DMS53 (cell line): ENCODE measurements around the gene RELB.
"Not testable (repeated sequence)": the region's sequence is repeated elsewhere in the genome, so short reads cannot be mapped to it uniquely, and the experiment has no call there.

Experiments
- DNase-seq: peaks from one replicate; lab custom pipeline; 2025; lab: John Stamatoyannopoulos, UW

Gene RELB

DNA sequence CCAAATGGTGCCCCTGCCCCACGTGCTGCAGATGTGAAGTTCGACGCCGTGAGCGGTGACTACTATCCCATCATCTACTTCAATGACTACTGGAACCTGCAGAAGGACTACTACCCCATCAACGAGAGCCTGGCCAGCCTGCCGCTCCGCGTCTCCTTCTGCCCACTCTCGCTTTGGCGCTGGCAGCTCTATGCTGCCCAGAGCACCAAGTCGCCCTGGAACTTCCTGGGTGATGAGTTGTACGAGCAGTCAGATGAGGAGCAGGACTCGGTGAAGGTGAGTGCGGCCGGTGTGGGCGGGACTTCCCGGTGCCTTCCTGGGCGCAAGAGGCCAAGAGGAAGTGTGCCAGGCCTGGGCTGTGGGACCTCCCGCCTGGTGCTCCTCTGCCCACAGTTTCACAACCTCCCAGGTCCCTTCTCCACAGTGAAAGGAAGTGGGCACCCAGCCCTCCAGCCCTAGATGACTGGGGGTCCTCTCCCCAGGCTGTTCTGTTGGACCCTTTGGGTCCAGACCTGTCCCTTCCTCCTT, 14.1 kb upstream of the RELB start:
- no peak for DNase-seq

DNA sequence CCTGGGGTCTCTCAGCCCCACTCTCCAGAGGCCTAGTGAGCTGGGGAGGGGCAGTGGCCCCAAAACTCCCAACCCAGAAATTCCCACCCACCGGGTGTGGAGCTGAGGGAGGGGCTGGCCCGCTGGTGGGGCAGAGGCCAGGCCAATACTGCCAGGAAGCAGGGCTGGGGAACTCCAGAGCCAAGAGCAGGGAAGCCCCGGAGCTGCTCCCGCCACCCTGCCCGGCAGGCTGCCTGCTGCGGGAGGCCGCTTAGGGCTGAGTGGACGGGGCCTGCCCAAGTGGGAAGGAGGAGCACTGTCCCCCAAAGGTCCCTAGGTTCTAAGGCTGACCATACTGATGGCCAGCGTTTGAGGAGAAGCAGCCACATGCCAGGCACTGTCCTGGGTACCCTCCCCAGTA, 13.0 kb upstream of the RELB start:
- no peak for DNase-seq

- DNase-seq: peak; percentile 68
Measured at GRCh38 chr19:44988896-44989556, 12.2 kb upstream of the RELB start.

- no peak for DNase-seq
Measured at GRCh38 chr19:44990459-44990858, 10.8 kb upstream of the RELB start.

GRCh38 chr19:44990966-44991365, 10.3 kb upstream of the RELB start:
- DNase-seq: no peak

DNA sequence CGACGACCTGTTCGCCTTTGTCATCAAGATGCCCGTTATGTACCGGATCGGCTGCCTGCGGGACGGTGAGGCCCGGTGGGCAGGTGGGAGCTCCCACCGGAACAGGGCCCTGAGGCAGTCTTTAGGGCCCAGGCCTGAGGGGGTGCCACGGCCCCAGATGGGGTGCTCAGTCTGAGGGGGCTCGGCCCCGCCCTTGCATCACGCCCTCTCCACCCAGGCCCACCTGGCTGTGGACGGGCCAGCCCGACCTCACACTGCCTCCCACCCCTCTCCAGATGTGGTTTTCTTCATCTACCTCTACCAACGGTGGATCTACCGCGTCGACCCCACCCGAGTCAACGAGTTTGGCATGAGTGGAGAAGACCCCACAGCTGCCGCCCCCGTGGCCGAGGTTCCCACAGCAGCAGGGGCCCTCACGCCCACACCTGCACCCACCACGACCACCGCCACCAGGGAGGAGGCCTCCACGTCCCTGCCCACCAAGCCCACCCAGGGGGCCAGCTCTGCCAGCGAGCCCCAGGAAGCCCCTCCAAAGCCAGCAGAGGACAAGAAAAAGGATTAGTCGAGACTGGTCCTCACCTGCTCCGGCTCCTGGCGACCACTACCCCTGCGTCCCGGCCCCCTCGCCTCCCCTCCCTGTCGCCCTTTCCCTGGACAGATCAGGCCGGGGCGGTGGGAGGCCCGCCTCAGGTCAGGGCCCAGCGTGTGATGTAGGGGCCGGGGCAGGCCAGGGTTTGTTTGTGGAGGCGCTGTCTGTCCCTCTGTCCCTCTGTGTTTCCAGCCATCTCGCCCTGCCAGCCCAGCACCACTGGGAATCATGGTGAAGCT, 8.7 kb upstream of the RELB start:
- DNase-seq: no peak

DNA sequence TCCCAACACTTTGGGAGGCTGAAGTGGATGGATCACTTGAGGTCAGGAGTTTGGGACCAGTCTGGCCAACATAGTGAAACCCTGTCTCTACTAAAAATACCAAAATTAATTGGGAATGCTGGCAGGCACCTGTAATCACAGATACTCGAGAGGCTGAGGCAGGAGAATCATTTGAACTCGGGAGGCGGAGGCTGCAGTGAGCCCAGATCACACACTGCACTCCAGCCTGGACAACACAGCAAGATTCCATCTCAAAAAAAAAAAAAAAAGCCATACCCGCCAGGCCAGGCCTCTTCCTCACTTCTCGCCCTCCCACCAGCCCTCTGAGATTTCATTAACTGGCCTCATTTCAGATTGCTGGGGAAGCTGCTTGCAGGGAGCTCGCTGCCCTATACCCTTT, 7.7 kb upstream of the RELB start:
- DNase-seq: no peak

DNA sequence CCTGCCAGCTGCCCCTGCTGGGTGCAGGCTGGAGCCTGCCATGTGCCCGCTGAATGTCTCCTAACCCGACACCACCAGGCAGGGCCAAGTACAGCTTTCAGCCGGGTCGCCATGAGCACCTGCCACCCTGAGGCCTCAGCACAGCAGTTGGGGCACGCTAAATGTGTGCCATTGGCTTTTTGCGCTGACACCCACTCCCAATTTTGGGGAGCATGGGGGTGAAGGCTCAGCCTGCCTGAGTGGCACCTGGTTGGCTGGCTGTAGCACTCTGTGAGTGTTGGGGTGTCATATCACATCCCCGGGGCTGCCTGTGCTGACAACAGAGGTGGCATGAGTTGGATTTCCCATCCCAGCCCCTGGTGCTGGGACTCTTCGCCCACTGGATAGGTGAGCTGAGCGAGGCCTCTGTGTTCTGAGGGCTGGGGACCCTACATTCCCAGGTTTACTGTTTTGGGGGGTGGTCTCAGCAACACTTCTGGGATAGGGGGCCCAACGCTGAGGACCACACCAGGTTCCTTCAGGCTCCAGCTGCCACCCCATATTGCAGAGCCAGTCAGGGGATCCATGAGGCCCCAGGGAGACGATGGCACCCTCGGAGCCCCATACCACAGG, 7.2 kb upstream of the RELB start:
- DNase-seq: no peak

GRCh38 chr19:44998025-44998424, 3.2 kb upstream of the RELB start:
- peak; percentile 18 for DNase-seq

- not testable (repeated sequence) for DNase-seq
Measured at GRCh38 chr19:44999131-44999925, 1.9 kb upstream of the RELB start.

DNA sequence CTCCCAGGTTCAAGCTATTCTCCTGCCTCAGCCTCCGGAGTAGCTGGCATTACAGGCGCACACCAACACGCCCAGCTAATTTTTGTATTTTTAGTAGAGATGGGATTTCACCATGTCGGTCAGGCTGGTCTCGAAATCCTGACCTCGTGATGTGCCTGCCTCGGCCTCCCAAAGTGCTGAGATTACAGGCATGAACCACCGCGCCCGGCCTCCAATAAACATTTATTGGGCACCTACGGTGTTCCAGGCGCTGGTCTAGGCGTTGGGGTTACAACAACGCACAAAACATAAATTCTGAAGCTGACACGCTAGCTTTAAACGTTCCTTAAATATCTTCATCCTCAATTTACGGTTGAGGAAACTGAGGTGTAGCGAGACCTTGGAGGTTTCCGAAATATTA, 599 bp upstream of the RELB start:
- not testable (repeated sequence) for DNase-seq

DNA sequence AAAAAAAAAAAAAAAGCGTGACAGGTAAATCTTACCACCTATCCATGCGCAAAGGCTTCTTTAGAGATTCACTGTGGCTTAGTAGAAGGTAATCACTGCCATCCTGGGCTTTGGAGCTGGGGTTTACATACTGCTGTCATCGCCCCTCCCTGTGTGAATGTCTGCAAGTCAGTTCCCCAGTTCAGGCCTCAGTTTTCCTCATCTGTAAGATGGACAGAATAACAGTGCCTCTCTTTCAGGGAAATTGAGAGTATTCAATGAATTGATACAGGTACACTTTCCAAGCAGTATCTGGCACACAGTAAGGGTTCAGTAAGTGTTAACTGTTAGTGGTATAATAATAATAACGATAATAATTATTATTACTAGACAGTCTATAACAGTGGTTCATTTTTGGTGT, 2.2 kb downstream of the RELB start:
- no peak for DNase-seq

GRCh38 chr19:45005787-45006186, 4.5 kb downstream of the RELB start:
- no peak for DNase-seq

DNA sequence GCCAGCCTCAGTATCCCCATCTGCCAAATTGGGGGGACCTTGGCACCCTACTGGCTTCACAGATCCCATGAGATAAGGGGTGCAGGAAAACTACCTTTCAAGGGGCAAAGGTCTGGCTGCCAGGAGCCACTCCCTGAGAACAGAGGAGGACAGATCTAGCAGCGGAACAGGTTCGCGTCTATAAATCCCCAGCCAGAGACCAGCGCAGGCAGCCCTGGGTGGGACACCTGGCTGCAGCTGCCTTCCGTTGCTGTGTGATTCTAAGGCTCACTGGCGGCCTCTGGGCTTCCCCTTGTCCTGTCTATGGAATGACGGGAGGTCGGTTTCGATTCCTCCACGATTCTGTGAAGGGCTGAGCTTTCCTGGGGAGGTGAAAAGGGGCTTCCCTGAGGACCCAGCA, 7.3 kb downstream of the RELB start:
- DNase-seq: peak; percentile 17

- DNase-seq: peak; percentile 9
Measured at GRCh38 chr19:45009625-45010255, 8.5 kb downstream of the RELB start.

GRCh38 chr19:45010306-45010705, 9.0 kb downstream of the RELB start:
- no peak for DNase-seq

DNA sequence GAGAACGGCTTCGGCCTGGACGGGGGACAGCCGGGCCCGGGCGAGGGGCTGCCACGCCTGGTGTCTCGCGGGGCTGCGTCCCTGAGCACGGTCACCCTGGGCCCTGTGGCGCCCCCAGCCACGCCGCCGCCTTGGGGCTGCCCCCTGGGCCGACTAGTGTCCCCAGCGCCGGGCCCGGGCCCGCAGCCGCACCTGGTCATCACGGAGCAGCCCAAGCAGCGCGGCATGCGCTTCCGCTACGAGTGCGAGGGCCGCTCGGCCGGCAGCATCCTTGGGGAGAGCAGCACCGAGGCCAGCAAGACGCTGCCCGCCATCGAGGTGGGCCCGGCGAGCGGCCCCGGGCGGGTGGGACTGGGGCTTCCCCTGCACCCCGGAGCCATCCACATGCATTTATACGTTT, 10.7 kb downstream of the RELB start:
- no peak for DNase-seq

DNA sequence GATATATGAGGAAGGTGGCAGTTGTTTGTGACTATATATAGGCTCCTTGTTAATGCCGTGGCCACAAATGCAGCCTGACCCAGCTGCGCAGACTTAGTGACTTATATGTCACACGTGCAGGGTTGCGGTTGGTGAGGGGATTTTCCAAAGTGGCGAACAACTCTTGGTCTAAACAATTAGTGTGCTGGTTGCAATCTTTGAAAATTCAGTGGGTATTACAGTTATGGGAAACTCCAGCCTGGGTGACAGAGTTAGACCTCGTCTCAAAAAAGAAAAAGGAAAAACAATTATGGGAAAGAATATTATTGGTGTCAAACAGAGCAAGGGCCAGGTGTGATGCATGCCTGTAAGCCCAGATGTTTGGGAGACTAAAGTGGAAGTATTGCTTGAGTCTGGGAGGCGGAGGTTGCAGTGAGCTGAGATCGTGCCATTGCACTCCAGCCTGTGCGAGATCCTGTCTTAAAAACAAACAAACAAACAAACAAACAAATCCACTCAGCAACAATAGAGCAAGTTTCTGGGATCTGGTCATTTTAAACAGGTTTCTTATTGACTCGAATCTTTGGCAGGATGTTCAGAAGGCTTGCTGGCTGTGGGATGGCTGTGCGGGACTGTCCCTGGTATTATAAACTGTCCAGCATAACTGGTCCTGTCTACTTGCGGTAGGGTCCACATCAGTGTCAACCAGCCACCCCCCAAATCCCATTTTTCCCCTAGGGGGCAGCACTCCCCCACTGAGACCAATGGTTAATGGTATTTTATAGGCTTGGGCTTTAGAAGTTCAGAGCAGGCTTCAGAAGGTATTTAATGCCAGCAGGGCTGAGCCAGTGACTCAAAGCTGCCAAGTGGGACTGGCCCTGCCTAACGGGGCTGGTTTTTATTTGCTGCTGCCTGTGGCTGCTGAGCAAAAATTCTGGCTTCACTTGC, 15.4 kb downstream of the RELB start:
- DNase-seq: peak; percentile 71

GRCh38 chr19:45019187-45019586, 17.9 kb downstream of the RELB start:
- DNase-seq: no peak

DNA sequence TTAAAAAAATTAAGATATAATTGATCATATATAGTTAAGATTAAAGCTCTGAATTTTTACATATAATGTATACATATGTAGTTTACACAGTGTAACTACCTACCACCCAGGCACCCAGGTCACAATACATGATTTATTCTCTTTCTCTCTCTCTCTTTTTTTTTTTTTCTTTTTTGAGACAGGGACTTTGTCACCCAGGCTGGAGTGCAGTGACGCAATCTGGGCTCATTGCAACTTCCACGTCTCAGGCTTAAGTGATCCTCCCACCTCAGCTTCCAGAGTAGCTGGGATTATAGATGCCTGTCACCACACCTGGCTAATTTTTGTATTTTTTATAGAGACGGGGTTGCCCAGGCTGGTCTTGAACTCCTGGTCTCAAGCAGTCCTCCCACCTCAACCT, 18.8 kb downstream of the RELB start:
- no peak for DNase-seq

DNA sequence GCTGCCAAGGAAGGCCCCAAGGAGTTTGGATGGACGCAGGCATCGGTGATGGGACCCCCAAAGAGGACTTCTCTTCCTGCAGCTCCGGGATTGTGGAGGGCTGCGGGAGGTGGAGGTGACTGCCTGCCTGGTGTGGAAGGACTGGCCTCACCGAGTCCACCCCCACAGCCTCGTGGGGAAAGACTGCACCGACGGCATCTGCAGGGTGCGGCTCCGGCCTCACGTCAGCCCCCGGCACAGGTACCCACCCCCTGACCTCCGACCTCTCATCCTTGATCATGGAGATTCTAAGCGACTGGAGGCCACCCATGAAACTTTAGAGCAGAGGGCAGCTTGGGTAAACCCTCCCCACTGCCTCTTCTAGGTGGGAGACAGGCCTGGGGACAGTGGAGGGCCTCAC, 20.7 kb downstream of the RELB start:
- DNase-seq: no peak
